H9 (cell line): ENCODE data around the gene NKAIN2. TPM values are rescaled to one million over a fixed set of nuclear protein-coding genes. Genes with fewer than 3 reads are reported as not detected.

ENCODE experiments used
- DNase-seq: peaks from one replicate; pipeline ENCODE4 v3.0.0-alpha.2; 2017
- H2AFZ ChIP-seq: one replicate; pipeline ENCODE4 v1.6.1; 2013; ENCODE audit warnings: mild to moderate bottlenecking, low read length, control low read depth, moderate library complexity
- H2AK5ac ChIP-seq: 2 replicates; pipeline ENCODE4 v1.6.1; 2013; ENCODE audit warnings: low read length, control low read depth, mixed read lengths; ENCODE audit not compliant: insufficient read length
- H2BK120ac ChIP-seq: one replicate; pipeline ENCODE4 v1.6.1; 2013; ENCODE audit warnings: low read depth, mild to moderate bottlenecking, low read length, control low read depth, inconsistent platforms; ENCODE audit not compliant: poor library complexity, severe bottlenecking
- H2BK12ac ChIP-seq: 2 replicates; pipeline ENCODE4 v1.6.1; 2013; ENCODE audit warnings: low read length, control low read depth, mixed read lengths, low read depth; ENCODE audit not compliant: insufficient read length
- H2BK15ac ChIP-seq: 2 replicates; pipeline ENCODE4 v1.6.1; 2013; ENCODE audit warnings: low read depth, low read length, control low read depth
- H2BK20ac ChIP-seq: one replicate; pipeline ENCODE4 v1.6.1; 2013; ENCODE audit warnings: low read depth, mild to moderate bottlenecking, low read length, control low read depth, inconsistent platforms; ENCODE audit not compliant: poor library complexity, severe bottlenecking
- H2BK5ac ChIP-seq: 2 replicates; pipeline ENCODE4 v1.6.1; 2013; ENCODE audit warnings: low read length, control low read depth, mixed read lengths; ENCODE audit not compliant: insufficient read length
- H3K14ac ChIP-seq: 2 replicates; pipeline ENCODE4 v1.6.1; 2013; ENCODE audit warnings: low read length, control low read depth; ENCODE audit not compliant: insufficient read depth
- H3K18ac ChIP-seq: 2 replicates; pipeline ENCODE4 v1.6.1; 2013; ENCODE audit warnings: low read depth, mild to moderate bottlenecking, mixed read lengths, low read length, control low read depth; ENCODE audit not compliant: insufficient read length
- H3K23ac ChIP-seq: 2 replicates; pipeline ENCODE4 v1.6.1; 2013; ENCODE audit warnings: low read length, control low read depth, mixed read lengths, low read depth; ENCODE audit not compliant: insufficient read length
- H3K23me2 ChIP-seq: 2 replicates; pipeline ENCODE4 v1.6.1; 2013; ENCODE audit warnings: low read depth, mild to moderate bottlenecking, mixed read lengths, low read length, control low read depth; ENCODE audit not compliant: insufficient read length, poor library complexity, severe bottlenecking
- H3K27ac ChIP-seq: 2 replicates; pipeline ENCODE4 v1.5.1; 2013; ENCODE audit warnings: low read length, control low read depth, mixed read lengths, low read depth; ENCODE audit not compliant: insufficient read length
- H3K27me3 ChIP-seq: 2 replicates; pipeline ENCODE4 v1.6.1; 2013; ENCODE audit warnings: low read length, control low read depth, inconsistent platforms; ENCODE audit not compliant: insufficient read depth
- H3K4ac ChIP-seq: 2 replicates; pipeline ENCODE4 v1.6.1; 2013; ENCODE audit warnings: low read depth, mild to moderate bottlenecking, control low read depth, inconsistent platforms, low read length, moderate library complexity
- H3K4me1 ChIP-seq: 2 replicates; pipeline ENCODE4 v1.6.1; 2013; ENCODE audit warnings: low read length, control low read depth, inconsistent platforms; ENCODE audit not compliant: insufficient read depth
- H3K4me2 ChIP-seq: 2 replicates; pipeline ENCODE4 v1.6.1; 2013; ENCODE audit warnings: low read length, control low read depth, mixed read lengths; ENCODE audit not compliant: insufficient read length, insufficient read depth
- H3K56ac ChIP-seq: 2 replicates; pipeline ENCODE4 v1.6.1; 2013; ENCODE audit warnings: low read depth, mild to moderate bottlenecking, mixed read lengths, low read length, control low read depth; ENCODE audit not compliant: insufficient read length
- H3K79me1 ChIP-seq: 2 replicates; pipeline ENCODE4 v1.6.1; 2013; ENCODE audit warnings: low read depth, mild to moderate bottlenecking, moderate library complexity, low read length, control low read depth, inconsistent platforms; ENCODE audit not compliant: insufficient read depth, poor library complexity, severe bottlenecking
- H3K79me2 ChIP-seq: 2 replicates; pipeline ENCODE4 v1.6.1; 2013; ENCODE audit warnings: low read length, control low read depth, inconsistent platforms; ENCODE audit not compliant: insufficient read depth
- H3K9ac ChIP-seq: 2 replicates; pipeline ENCODE4 v1.6.1; 2013; ENCODE audit warnings: low read length, control low read depth, mixed read lengths; ENCODE audit not compliant: insufficient read length; ENCODE audit errors: extremely low read depth
- H3K9me3 ChIP-seq: one replicate; pipeline ENCODE4 v1.6.1; 2013; ENCODE audit warnings: low read depth, low read length, inconsistent platforms; ENCODE audit not compliant: control insufficient read depth
- H3T11ph ChIP-seq: one replicate; pipeline ENCODE4 v1.6.1; 2013; ENCODE audit warnings: mild to moderate bottlenecking, low read length, control low read depth, inconsistent platforms
- H4K20me1 ChIP-seq: one replicate; pipeline ENCODE4 v1.6.1; 2013; ENCODE audit not compliant: control insufficient read depth, insufficient read length, insufficient read depth
- H4K5ac ChIP-seq: 2 replicates; pipeline ENCODE4 v1.6.1; 2013; ENCODE audit warnings: low read depth, mild to moderate bottlenecking, mixed read lengths, low read length, control low read depth; ENCODE audit not compliant: insufficient read length
- H4K8ac ChIP-seq: replicated peaks from 2 replicates; pipeline ENCODE4 v1.6.1; 2013; ENCODE audit warnings: low read length, control low read depth, mixed read lengths, low read depth; ENCODE audit not compliant: insufficient read length
- H4K91ac ChIP-seq: 2 replicates; pipeline ENCODE4 v1.6.1; 2013; ENCODE audit warnings: low read depth, mild to moderate bottlenecking, moderate library complexity, mixed read lengths, low read length, control low read depth; ENCODE audit not compliant: insufficient read length
- H3K27ac Mint-ChIP-seq, 3 experiments: 2 replicates in 2 of 3; 3 replicates in 1 of 3; pipeline ENCODE4 v1.8.0; 2020 to 2021; ENCODE audit warnings: mixed read lengths in 3 of 3, mild to moderate bottlenecking in 1 of 3, moderate library complexity in 1 of 3
- H3K27me3 Mint-ChIP-seq: 2 replicates; pipeline ENCODE4 v1.8.0; 2021; ENCODE audit warnings: low read depth, mild to moderate bottlenecking, moderate library complexity, mixed read lengths
- H3K36me3 Mint-ChIP-seq, 3 experiments: 2 replicates in 2 of 3; 3 replicates in 1 of 3; pipeline ENCODE4 v1.8.0; 2020 to 2021; ENCODE audit warnings: low read depth in 3 of 3, mixed read lengths in 3 of 3; ENCODE audit not compliant: insufficient read depth in 1 of 3
- H3K4me1 Mint-ChIP-seq, 2 experiments: 2 replicates each; pipeline ENCODE4 v1.8.0; 2020; ENCODE audit warnings: mixed read lengths in 2 of 2
- H3K4me3 Mint-ChIP-seq, 2 experiments: 2 replicates in 1 of 2; 3 replicates in 1 of 2; pipeline ENCODE4 v1.8.0; 2020 to 2021; ENCODE audit warnings: mild to moderate bottlenecking in 2 of 2, mixed read lengths in 2 of 2, moderate library complexity in 1 of 2
- H3K9me3 Mint-ChIP-seq, 2 experiments: 2 replicates in 1 of 2; 3 replicates in 1 of 2; pipeline ENCODE4 v1.8.0; 2020; ENCODE audit warnings: mild to moderate bottlenecking in 2 of 2, mixed read lengths in 2 of 2, moderate library complexity in 1 of 2
- WGBS: extraction: QIAGEN DNeasy Blood & Tissue Kit; methylation state at CpG from one replicate; pipeline ENCODE4 v1.1.7; 2013; ENCODE audit warnings: missing lambda C conversion rate, low lambda C conversion rate, mixed read lengths; ENCODE audit not compliant: insufficient read length; ENCODE audit errors: extremely low coverage; 5-methylcytosine and 5-hydroxymethylcytosine counted together
- total RNA-seq: library from RNA; stranded (reverse); gene quantifications from 2 replicates; pipeline ENCODE4 v1.2.1, GENCODE V29; 2021
- TF ChIP-seq, protein P1 (sequence below): fragments of 200-600 bp; sonication (generic); conservative IDR thresholded peaks from 3 replicates; pipeline ENCODE4 v1.8.0; 2021; ENCODE audit warnings: antibody characterized with exemption, mild to moderate bottlenecking

NKAIN2 gene
- total RNA-seq, 1 experiment from 2014 or later: 0.17 TPM

GRCh38 chr6:123962508-123962907 lies 158.8 kb downstream of the NKAIN2 start:
- Histone ChIP-seq H3K18ac (no peak overlapping the region), H2AFZ (no peak overlapping the region), H3K4me1 (no peaks in the 10 kb centered on the region), H4K8ac (no peak overlapping the region), H3T11ph (no peak overlapping the region), H3K4me2 (no peak overlapping the region), H2BK15ac (no peak overlapping the region), H3K79me1 (no peaks in the 10 kb centered on the region), H2BK12ac (no peak overlapping the region), H3K27ac (no peak overlapping the region), H3K14ac (no peak overlapping the region), H3K4ac (no peak overlapping the region), H3K27me3 (no peaks in the 10 kb centered on the region), H4K20me1 (no peaks in the 10 kb centered on the region), H3K23me2 (no peaks in the 10 kb centered on the region), H4K91ac (no peak overlapping the region), H2BK20ac (no peak overlapping the region), H3K9ac (no peak overlapping the region), H3K9me3 (no peaks in the 10 kb centered on the region), H3K56ac (no peak overlapping the region), H3K23ac (no peak overlapping the region), H3K79me2 (no peaks in the 10 kb centered on the region), H2AK5ac (no peak overlapping the region), H2BK120ac (no peak overlapping the region), H2BK5ac (no peak overlapping the region), H4K5ac (no peak overlapping the region)
- no peak overlapping the region; a peak in 1 of 7 replicates for H3K27ac Mint-ChIP-seq
- TF ChIP-seq, protein P1, sequence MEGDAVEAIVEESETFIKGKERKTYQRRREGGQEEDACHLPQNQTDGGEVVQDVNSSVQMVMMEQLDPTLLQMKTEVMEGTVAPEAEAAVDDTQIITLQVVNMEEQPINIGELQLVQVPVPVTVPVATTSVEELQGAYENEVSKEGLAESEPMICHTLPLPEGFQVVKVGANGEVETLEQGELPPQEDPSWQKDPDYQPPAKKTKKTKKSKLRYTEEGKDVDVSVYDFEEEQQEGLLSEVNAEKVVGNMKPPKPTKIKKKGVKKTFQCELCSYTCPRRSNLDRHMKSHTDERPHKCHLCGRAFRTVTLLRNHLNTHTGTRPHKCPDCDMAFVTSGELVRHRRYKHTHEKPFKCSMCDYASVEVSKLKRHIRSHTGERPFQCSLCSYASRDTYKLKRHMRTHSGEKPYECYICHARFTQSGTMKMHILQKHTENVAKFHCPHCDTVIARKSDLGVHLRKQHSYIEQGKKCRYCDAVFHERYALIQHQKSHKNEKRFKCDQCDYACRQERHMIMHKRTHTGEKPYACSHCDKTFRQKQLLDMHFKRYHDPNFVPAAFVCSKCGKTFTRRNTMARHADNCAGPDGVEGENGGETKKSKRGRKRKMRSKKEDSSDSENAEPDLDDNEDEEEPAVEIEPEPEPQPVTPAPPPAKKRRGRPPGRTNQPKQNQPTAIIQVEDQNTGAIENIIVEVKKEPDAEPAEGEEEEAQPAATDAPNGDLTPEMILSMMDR: no peak
- H3K27me3 Mint-ChIP-seq: no peaks in the 10 kb centered on the region
- H3K4me3 Mint-ChIP-seq: no peak overlapping the region
- H3K9me3 Mint-ChIP-seq: no peaks in the 10 kb centered on the region
- DNase-seq: no peak
- no CpG with 5 or more reads among the region's 11 CpGs for WGBS
- H3K4me1 Mint-ChIP-seq: peaks cover 15 to 17% of the 10 kb centered on the region in 2 experiments
- no peaks in the 10 kb centered on the region for H3K36me3 Mint-ChIP-seq
